Mesodermal cell (in vitro differentiated cells): ENCODE results near the gene MEF2C.

Source experiments
- H3K27ac ChIP-seq: 2 replicates; pipeline ENCODE4 v1.7.0; 2013; ENCODE audit warnings: mild to moderate bottlenecking, low read depth, low read length, moderate library complexity; ENCODE audit not compliant: severe bottlenecking
- H3K36me3 ChIP-seq: 2 replicates; pipeline ENCODE4 v1.7.1; 2013; ENCODE audit warnings: mild to moderate bottlenecking, low read length, moderate library complexity; ENCODE audit not compliant: control insufficient read depth, insufficient read depth
- H3K4me1 ChIP-seq: one replicate; pipeline ENCODE4 v1.7.1; 2013; ENCODE audit warnings: mild to moderate bottlenecking, low read length; ENCODE audit not compliant: insufficient read depth, control insufficient read depth, poor library complexity, severe bottlenecking
- H3K4me3 ChIP-seq: 2 replicates; pipeline ENCODE4 v1.7.0; 2013; ENCODE audit warnings: low read length, control low read depth, mild to moderate bottlenecking; ENCODE audit not compliant: insufficient read depth, poor library complexity, severe bottlenecking; ENCODE audit errors: extremely low read depth
- H3K9me3 ChIP-seq: 2 replicates; pipeline ENCODE4 v1.7.1; 2013; ENCODE audit warnings: mild to moderate bottlenecking, low read length, moderate library complexity; ENCODE audit not compliant: control insufficient read depth
- WGBS, 2 experiments: methylation state at CpG; one replicate each; pipeline ENCODE4 v1.1.5; 2013; ENCODE audit warnings: missing lambda C conversion rate in 2 of 2; ENCODE audit not compliant: insufficient coverage in 2 of 2; 5-methylcytosine and 5-hydroxymethylcytosine counted together

MEF2C gene

GRCh38 chr5:88780736-88781135, 102.2 kb downstream of the MEF2C start:
- no peak overlapping the region for H3K4me3 ChIP-seq
- H3K36me3 ChIP-seq, result no peaks in the 10 kb centered on the region
- peaks cover 11% of the 10 kb centered on the region for H3K4me1 ChIP-seq
- 60% methylated on average over 1 of the region's 1 CpG; no CpG with 5 or more reads in 1 of the 2 experiments for whole genome bisulfite sequencing, 2 experiments
- no peaks in the 10 kb centered on the region for H3K9me3 ChIP-seq
- no peak overlapping the region for H3K27ac ChIP-seq

GRCh38 chr5:88778736-88779135, 104.2 kb downstream of the MEF2C start:
- no peak overlapping the region for H3K4me3 ChIP-seq
- peaks cover 8% of the 10 kb centered on the region for H3K4me1 ChIP-seq
- H3K9me3 ChIP-seq, result no peaks in the 10 kb centered on the region
- peaks cover 5% of the 10 kb centered on the region for H3K36me3 ChIP-seq
- H3K27ac ChIP-seq, result no peak overlapping the region
- WGBS, 2 experiments, result 88 to 100% methylated on average over 1 to 3 of the region's 5 CpGs

DNA sequence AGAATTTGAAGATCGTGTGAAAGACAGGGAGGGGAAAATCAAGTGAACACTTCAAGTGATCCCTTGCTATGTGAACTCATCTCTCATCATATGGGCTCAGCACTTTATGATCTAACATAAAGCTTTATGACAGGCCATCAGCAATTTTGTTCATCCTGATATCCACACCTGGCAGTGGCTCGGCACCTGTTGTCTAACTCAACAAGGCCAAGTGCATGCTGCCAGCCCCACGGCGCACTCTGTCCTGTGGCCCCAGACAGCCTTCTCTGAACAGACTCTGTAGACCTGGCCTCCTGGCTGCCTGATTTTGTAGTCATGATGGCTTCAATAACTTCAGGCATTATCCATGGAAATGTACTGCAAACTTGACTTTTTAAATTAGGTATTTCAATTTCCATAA, 106.3 kb downstream of the MEF2C start:
- H3K4me3 ChIP-seq, result no peak overlapping the region
- H3K36me3 ChIP-seq, result peaks cover 25% of the 10 kb centered on the region
- 92 to 98% methylated on average over 3 to 4 of the region's 4 CpGs for WGBS, 2 experiments
- peaks cover 8% of the 10 kb centered on the region for H3K4me1 ChIP-seq
- H3K27ac ChIP-seq, result no peak overlapping the region
- no peaks in the 10 kb centered on the region for H3K9me3 ChIP-seq

DNA sequence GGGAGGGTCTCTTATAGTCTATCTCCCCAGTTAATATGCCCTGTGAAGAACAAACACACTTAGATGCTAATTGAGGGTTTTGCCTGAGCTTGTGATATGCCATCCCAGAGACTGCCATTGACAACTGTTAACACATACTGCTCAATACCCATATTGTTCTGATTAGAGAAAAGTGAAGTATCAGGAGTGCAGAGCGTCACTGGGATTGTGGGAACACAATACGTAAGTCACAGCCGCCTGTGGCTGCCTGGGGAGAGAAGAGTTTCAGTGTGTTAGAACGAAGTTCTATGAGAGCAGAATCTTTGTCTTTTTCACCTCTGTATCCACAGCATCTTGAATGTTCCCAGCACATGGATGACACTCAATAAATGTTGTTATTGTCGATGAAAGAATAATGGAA, 110.2 kb downstream of the MEF2C start:
- 87 to 100% methylated on average over 3 of the region's 5 CpGs for WGBS, 2 experiments
- Histone ChIP-seq H3K9me3 (no peaks in the 10 kb centered on the region), H3K4me3 (no peak overlapping the region), H3K27ac (no peak overlapping the region), H3K4me1 (no peaks in the 10 kb centered on the region), H3K36me3 (peaks cover 46% of the 10 kb centered on the region)

DNA sequence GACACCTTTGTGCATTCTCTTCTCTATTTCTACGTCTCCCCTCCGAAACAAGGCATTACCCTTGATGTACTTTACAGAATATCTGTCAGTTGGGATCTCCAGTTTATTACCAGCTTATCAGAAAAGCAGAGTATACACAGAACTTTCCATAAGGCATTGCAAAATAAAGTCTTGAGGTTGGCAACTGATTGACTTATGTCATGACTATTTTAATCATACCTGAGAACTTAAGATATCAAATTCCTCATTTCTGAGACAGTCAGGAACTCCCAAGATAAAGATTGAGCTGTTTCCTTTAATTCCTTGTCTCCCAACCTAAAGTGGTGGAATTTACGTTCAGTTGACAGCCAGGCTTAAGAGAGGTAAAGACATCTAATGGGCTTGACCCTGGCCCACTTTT, 110.9 kb downstream of the MEF2C start:
- Histone ChIP-seq H3K4me1 (no peaks in the 10 kb centered on the region), H3K27ac (no peak overlapping the region), H3K36me3 (peaks cover 46% of the 10 kb centered on the region), H3K4me3 (no peak overlapping the region), H3K9me3 (no peaks in the 10 kb centered on the region)
- 80 to 100% methylated on average over 2 to 3 of the region's 3 CpGs for WGBS, 2 experiments

- no peak overlapping the region for H3K27ac ChIP-seq
Measured at GRCh38 chr5:88770276-88771257, 112.4 kb downstream of the MEF2C start.

GRCh38 chr5:88769165-88769564, 113.8 kb downstream of the MEF2C start:
- Histone ChIP-seq H3K36me3 (peaks cover 62% of the 10 kb centered on the region), H3K4me1 (no peaks in the 10 kb centered on the region), H3K27ac (no peak overlapping the region), H3K4me3 (no peak overlapping the region), H3K9me3 (no peaks in the 10 kb centered on the region)
- WGBS, 2 experiments, result no CpG with 5 or more reads among the region's 3 CpGs

More at GRCh38 chr5:88770276-88771257, 112.4 kb downstream of the MEF2C start:
- no peaks in the 10 kb centered on the region for H3K4me1 ChIP-seq
- H3K4me3 ChIP-seq, result no peak overlapping the region
- H3K36me3 ChIP-seq, result peaks cover 51% of the 10 kb centered on the region
- 93 to 99% methylated on average over 6 to 8 of the region's 8 CpGs for WGBS, 2 experiments
- no peaks in the 10 kb centered on the region for H3K9me3 ChIP-seq

DNA sequence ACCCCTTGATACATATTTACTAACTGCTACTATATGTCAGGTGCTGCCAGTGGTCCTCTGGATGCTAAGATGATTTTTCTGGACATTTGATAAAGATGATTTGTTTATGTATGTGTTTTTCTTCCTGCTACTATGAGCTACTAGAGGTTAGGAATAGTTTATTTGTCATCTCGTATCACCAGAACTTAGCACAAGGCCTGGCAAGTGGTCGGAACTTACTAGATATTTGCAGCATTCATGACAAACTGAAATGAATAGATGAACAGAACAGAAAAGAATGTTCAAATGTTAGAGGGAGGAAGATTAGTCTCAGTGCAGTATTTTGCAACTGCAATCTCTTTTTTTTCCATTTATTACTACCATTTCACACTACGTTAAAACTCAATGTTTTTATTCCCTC, 114.6 kb downstream of the MEF2C start:
- Histone ChIP-seq H3K4me3 (no peak overlapping the region), H3K4me1 (no peaks in the 10 kb centered on the region), H3K36me3 (peaks cover 58% of the 10 kb centered on the region), H3K27ac (no peak overlapping the region), H3K9me3 (no peaks in the 10 kb centered on the region)
- no CpG with 5 or more reads among the region's 3 CpGs for WGBS, 2 experiments

- 82 to 94% methylated on average over 4 to 5 of the region's 7 CpGs for WGBS, 2 experiments
- Histone ChIP-seq H3K36me3 (peaks cover 47% of the 10 kb centered on the region), H3K4me1 (no peaks in the 10 kb centered on the region), H3K27ac (no peak overlapping the region), H3K4me3 (no peak overlapping the region), H3K9me3 (no peaks in the 10 kb centered on the region)
Measured at GRCh38 chr5:88765798-88766197, 117.2 kb downstream of the MEF2C start.

GRCh38 chr5:88765171-88765570, 117.8 kb downstream of the MEF2C start:
- H3K4me1 ChIP-seq, result no peaks in the 10 kb centered on the region
- no peaks in the 10 kb centered on the region for H3K9me3 ChIP-seq
- peaks cover 48% of the 10 kb centered on the region for H3K36me3 ChIP-seq
- 79 to 100% methylated on average over 2 of the region's 2 CpGs for WGBS, 2 experiments
- H3K4me3 ChIP-seq, result no peak overlapping the region
- H3K27ac ChIP-seq, result no peak overlapping the region

GRCh38 chr5:88761939-88762338, 121.0 kb downstream of the MEF2C start:
- Histone ChIP-seq H3K4me1 (no peaks in the 10 kb centered on the region), H3K27ac (no peak overlapping the region), H3K4me3 (no peak overlapping the region), H3K36me3 (peaks cover 61% of the 10 kb centered on the region), H3K9me3 (no peaks in the 10 kb centered on the region)
- 100% methylated on average over 1 of the region's 2 CpGs; no CpG with 5 or more reads in 1 of the 2 experiments for WGBS, 2 experiments
